GM13976 (cell line): ENCODE data around the gene SNX33.
"Not testable (repeated sequence)": the region's sequence is repeated elsewhere in the genome, so short reads cannot be mapped to it uniquely, and the experiment has no call there.

Source experiments
- DNase-seq: peaks from one replicate; pipeline ENCODE4 v3.0.0; 2012; ENCODE audit warnings: low spot score
- in situ Hi-C: fragments of 300-500 bp; cut with MboI; formaldehyde crosslinking; loops from one replicate; pipeline ENCODE4 v1.12.0; 2022; ENCODE audit warnings: low sequenced_read_pairs, mixed read lengths, inconsistent platforms; ENCODE audit not compliant: unreplicated experiment
- TF ChIP-seq, protein P1 (sequence below): IDR thresholded peaks from 2 replicates; pipeline ENCODE4 v1.5.1; 2012; ENCODE audit warnings: borderline replicate concordance, mild to moderate bottlenecking; ENCODE audit not compliant: insufficient read depth; ENCODE audit errors: extremely low read depth, missing control alignments, control extremely low read depth

SNX33 gene

DNA sequence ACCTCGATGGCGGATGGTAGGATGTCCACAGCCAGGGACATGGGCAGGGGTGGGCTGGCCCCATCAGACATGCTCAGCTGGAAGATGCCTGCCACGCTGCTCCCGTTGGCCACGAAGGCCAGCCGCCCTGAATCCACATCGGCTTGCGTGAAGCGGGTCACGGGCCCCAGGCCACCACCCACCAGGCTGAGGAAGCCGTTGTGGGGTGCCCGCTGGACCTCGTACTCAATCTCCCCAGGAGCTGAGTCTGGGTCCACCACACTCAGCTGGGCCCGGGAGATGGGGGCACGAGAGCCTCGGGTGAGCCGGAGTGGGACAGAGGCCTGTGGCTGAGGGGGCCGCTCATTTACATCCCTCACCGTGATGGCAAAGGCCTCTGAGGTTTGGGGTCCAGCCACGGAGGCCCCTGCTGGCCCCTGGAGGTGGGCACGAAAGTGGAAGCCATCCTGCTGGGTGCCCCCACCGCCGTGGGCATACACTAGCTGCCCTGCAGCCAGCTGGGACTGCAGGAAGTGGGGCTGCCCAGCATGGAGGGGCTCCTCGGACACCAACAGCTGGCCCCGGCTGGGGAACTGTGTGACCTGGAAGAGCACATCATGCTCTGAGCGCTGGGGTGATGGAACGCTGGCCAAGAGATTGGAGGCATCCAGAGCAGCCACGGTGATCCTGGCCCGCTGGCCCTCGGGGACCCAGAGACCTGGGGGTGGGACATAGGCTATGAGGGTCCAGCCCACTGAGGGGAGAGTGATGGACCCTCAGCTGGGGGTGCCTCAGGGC lies 29.2 kb downstream of the SNX33 start:
- TF ChIP-seq, protein P1, sequence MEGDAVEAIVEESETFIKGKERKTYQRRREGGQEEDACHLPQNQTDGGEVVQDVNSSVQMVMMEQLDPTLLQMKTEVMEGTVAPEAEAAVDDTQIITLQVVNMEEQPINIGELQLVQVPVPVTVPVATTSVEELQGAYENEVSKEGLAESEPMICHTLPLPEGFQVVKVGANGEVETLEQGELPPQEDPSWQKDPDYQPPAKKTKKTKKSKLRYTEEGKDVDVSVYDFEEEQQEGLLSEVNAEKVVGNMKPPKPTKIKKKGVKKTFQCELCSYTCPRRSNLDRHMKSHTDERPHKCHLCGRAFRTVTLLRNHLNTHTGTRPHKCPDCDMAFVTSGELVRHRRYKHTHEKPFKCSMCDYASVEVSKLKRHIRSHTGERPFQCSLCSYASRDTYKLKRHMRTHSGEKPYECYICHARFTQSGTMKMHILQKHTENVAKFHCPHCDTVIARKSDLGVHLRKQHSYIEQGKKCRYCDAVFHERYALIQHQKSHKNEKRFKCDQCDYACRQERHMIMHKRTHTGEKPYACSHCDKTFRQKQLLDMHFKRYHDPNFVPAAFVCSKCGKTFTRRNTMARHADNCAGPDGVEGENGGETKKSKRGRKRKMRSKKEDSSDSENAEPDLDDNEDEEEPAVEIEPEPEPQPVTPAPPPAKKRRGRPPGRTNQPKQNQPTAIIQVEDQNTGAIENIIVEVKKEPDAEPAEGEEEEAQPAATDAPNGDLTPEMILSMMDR, result no peak
- in situ Hi-C loops, result no loop called here
- no peak for DNase-seq

DNA sequence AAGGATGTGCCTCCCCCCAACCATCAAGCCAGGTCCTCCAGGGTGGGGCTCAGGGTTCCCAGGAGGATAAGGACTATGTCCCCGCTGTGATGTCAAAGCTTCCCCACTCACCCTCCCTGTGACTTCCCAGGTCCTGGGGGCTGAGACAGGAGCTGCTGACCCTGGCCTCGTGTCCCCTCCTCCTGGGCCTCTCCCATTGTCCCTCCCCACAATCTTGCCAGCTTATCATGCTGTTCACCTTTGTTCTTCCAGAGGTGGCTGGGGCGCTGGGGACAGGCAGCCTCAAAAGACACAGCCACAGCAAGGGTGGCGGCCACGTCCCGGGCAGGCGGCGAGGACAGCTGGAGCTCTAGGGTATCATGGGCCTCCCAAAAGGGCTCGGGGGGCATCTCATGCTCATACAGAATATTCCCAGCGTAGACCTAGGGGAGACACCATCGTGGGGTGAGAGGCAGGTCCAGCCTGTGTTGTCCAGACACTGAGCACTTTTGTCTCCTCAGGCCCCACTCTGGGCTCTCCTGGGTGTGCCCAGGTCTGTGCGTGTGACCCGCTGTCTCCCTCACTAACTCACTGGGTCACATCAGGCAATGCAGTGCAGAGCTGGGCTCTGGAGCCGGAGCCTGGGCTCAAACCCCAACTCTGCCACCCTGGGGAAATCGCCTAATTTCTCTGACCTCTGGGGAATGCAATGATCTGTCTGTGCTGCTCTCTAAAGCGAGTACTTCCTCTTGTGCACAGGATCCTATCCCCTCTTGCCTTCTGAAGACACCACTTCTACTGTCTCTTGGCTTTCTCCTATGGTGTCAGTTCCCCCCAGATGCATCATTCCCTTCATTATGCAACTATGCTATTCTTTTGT lies 30.0 kb downstream of the SNX33 start:
- TF ChIP-seq, protein P1, result no peak
- DNase-seq, result no peak
- in situ Hi-C loops, result no loop called here

DNA sequence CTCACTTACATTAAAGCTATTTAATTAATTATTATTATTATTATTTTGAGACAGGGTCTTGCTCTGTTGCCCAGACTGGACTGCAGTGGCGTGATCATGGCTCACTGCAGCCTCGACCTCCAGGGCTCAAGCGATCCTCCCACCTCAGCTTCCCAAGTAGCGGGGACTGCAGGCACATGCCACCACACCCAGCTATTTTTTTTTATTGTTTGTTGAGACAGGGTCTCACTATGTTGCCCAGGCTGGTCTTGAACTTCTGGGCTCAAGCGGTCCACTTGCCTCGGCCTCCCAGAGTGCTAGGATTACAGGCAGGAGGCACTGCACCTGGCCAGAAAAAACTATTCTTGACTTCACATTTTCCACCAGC lies 30.6 kb downstream of the SNX33 start:
- DNase-seq, in situ Hi-C loops: not testable (repeated sequence)

DNA sequence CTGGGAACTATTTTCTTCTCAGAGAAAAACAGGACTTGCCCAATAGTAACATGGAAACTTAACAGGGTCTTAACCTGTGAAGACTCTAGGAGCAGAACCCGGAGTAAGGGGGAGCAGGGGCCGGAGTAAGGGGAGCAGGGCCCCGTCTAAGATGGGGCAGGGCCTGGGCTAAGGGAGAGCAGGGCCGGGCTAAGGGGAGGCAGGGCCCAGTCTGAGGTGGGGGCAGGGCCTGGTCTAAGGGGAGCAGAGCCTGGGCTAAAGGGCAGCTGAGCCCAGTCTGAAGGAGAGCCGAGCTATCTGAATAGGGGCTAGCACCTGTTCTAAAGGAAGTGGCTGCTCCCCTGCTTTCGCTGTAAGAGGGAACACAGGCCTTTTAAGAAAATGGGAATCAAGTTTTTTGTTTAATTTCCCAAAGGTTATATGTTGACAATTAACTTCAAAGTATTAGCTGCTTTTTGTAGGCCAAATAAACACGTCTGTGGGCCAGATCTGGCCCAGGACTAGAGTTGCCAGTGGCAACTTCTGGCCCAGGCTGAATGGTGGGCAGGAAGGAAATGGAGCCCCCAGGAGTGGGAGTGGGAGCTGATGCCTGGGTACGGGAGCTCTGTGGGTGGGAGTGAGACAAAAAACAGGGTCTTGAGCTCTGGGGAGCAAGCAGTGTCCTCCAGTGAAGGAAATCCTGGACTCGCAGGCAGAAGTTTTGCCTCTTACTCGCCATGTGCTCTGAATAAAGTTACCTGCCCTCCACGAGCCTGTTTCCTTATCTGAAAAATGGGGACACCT lies 32.5 kb downstream of the SNX33 start:
- no peak for DNase-seq
- TF ChIP-seq, protein P1, result no peak
- in situ Hi-C loops, result no loop called here

DNA sequence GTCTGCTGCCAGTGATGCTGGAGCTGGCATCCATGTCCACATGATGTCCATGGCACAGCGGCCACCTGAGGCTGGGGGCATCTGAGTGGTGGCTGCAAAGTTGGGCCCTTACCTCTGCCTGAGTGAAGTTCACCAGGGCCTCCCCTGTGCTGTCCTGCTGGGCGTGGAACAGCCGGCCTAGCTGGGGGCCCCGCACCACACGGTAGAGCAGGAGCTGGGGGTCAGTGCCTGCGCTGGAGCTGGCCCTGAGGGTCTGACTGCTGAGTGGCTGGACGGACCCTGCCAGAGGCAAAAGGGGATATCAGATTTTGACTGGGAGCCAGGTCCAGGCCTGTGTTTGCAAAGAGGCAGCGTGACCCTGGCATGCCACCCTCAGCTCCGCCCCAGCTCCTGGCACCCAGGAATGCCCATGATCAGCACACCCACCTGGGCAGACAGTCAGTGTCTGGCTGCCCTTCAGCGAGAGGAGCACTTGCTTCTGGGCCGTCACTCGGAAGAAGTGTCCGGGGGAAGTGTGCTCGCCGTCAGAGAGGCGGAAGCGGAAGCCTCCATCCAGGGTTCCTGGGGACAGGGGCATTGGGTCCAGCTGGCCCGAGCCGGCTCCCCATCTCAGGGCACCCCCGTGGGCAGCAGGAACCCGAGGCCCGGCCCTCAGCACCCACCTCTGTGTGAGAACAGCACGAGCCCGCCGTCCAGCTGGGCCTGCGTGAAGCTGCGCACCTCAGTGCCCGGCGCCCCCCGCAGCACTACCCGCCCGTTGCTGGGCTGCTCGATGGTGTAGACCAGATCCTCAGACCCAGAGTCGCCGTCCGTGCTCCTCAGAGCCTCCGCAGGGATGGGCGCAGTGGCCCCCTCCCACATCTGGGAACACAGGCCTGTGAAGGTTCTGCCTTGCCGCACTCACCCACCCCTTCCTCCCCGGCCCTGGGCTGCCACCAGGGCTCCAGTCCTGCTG lies 34.7 kb downstream of the SNX33 start:
- TF ChIP-seq, protein P1, result no peak
- no peak for DNase-seq
- in situ Hi-C loops, result no loop called here

DNA sequence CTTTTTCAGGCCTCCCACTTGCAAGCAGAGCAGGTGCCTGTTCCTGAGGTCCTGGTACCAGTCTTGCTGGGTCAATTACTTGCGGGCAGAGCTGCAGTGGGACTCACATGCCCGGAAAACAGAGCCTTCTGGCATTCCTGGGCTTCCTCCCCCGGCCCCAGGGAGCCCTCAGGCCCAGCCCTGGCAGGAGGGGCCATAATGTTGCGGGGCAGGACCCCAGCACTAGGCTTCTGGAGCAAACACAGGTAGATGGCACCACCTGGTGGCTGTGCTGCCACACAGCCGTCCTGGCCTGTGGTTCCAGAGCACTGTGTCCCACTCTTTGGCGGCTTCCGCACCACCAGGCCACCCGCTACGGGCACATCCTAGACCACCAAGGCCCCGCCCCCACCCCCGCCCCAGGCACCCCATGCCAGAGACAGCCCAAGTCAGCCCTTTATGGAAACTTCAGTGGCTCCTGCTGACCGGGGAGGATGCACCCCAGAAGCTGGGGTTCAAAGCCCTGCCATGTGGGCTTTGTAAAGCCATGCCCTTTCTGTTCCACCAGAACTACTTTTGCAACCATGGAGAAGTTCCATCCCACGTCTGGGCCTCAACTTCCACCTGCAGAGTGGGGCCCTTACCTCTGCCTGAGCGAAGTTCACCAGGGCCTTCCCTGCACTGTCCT lies 36.1 kb downstream of the SNX33 start:
- TF ChIP-seq, protein P1, result peak; percentile 84
- in situ Hi-C loops, result not testable (repeated sequence)
- DNase-seq, result peak; percentile 90
